Ovary (tissue), 3 donors: Measurements from ENCODE around the gene GUCY1A2.

ENCODE experiments used
- CTCF ChIP-seq, 3 donors: fragments of 450-650 bp in 2 of 3; fragments of 200-600 bp in 1 of 3; IDR thresholded peaks; one replicate each; pipeline versions ENCODE4 v1.5.1 to v1.8.0; 2016 to 2022; ENCODE audit warnings: antibody characterized with exemption in 3 of 3, mild to moderate bottlenecking in 1 of 3
- EP300 ChIP-seq: sonication (generic); formaldehyde crosslinking; IDR thresholded peaks from one replicate; pipeline ENCODE4 v1.6.1; 2017; ENCODE audit warnings: antibody characterized with exemption
- POLR2A ChIP-seq: fragments of 450-650 bp; IDR thresholded peaks from one replicate; pipeline ENCODE4 v1.6.1; 2017; ENCODE audit warnings: antibody characterized with exemption, mild to moderate bottlenecking, moderate library complexity
- donor health status: DM: no; HTN: no; CAD: no.

GRCh38 chr11:106821826-106822225 lies 196.4 kb downstream of the GUCY1A2 start:
- TF ChIP-seq CTCF (IDR thresholded peaks at IDR 0.05) (no peak), EP300 (no peak), POLR2A (no peak)
